ENCODE results near the gene TUG1.

GRCh38 chr22:30989474-30989873 lies 20.4 kb downstream of the TUG1 start:
- TF ChIP-seq EP300 (IDR thresholded peaks at IDR 0.05) (no peak), POLR2AphosphoS5 (IDR thresholded peaks at IDR 0.05) (no peak), CTCF (IDR thresholded peaks at IDR 0.05) (no peak)

Data from gastroesophageal sphincter (tissue), 3 donors.